Right ventricle myocardium inferior (tissue), 1 donor: ENCODE results near the gene DYSF. TPM values are rescaled to one million over a fixed set of nuclear protein-coding genes. Genes with fewer than 3 reads are reported as not detected.
A peak's percentile ranks its signal among the peaks of the same experiment; 100 is the strongest.

ENCODE experiments used
- ATAC-seq: fragments of 200-7000 bp; cut with Tn5 transposase; one replicate; pipeline ENCODE4 v1.9.1; 2020; ENCODE audit warnings: mild to moderate bottlenecking, moderate library complexity
- DNase-seq: peaks from one replicate; pipeline ENCODE4 v3.0.0; 2021; ENCODE audit errors: missing footprints
- intact Hi-C: fragments of 100-400 bp; cut with DNase I; formaldehyde crosslinking; loops from one replicate; pipeline ENCODE4 v1.11.0; 2022
- total RNA-seq: library from RNA; stranded (reverse); fragmentation: NEBNext Ultra II Directional; extraction: Animal tissue kit (Norgen Biotek cat#: 25700); gene quantifications from one replicate; pipeline ENCODE4 v1.2.1, GENCODE V29; 2021
- donor health status: DM: no; HTN: yes; CAD: no; lungs with severe emphysema.

The DYSF gene
- total RNA-seq, 1 donor from 2014 or later, result 57.8 TPM

DNA sequence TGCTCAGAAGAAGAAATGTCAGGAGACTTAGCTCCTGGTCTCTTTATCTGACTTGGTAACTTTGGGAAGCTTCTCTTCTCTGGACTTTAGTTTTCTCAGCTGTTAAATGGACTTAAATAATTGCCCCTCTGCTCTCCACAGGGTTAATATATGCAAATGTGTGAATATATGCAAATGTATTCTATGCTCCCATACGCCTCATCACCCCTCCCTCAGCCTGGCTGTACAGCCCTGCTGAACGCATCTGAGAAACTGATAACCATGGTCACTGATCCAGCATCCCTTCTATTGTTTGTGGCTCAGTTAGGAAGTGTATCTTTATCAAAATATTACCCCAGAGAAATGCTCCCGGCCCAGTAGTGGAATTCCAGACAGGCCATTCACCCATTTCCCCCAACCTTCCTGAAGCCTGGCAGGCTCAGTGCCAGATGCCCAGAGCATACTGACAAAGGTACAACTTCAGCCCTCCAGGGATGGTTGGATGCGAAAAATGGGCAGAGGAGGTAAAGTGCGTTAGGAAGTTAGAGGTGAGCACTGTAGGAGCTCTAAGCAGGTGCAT lies 103.4 kb downstream of the DYSF start:
- no peak for DNase-seq
- ATAC-seq, result no peak
- intact Hi-C loops, result no loop called here

DNA sequence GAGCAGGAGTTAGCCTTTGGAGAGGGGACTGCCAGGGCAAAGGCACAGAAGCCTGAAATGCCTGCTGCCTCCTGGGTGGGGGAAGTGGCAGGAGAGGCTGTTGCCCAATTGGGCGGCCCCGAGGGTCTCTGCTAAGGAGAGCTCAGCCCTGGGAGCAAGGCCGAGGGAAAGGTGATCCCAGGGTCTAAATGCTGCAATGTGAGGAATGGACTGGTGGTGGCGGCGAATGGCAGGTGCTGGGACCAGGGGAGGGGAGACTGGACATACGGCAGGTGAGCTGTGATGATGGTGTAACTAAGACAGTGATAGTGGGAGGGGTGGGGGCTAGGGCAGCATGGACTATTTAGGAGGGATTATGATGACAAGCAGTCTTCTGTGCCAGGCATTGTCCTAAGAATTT lies 104.0 kb downstream of the DYSF start:
- ATAC-seq (no peak), DNase-seq (no peak)
- intact Hi-C loops, result no loop called here

DNA sequence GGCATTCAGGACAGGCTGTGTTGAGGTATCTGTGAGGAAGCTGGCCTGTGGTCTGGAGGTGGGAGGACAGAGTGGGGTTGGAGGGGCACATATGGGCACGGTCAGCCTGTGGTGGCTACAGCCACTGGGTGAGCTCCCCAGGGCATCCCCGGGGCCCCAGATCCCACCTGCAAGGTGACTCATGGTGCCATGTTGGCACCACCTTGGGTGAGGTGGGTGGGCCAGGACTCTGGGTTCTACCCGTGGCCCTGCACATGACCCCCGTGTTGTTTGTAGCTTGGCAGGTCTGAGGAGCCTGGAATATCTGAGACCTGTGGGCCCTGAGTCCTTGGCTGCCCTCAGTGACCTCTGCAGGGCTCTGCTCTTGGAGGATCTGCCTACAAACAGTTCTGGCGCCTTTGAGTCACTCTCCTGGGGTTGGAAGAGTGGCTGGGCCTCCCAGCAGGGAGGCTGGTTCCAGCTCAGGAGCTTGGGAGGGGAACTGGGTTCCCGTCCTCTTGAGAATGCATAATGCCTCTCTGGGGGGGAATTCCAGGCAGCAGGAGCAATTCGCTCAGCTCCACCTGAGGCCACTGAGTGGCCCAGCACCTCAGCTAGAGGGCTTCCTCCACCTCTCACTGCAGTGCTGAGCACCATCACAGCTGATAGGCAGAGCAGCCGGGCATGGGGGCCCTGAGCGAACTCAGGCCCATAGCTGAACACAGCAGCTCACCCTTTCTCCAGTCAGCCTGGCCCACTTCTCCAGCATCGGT lies 105.1 kb downstream of the DYSF start:
- intact Hi-C loops, result no loop called here
- DNase-seq (peak; percentile 31), ATAC-seq (no peak)

GRCh38 chr2:71559080-71559827 lies 105.9 kb downstream of the DYSF start:
- DNase-seq, result peak; percentile 49
- intact Hi-C loops, result no loop called here
- ATAC-seq, result no peak

- DNase-seq (peak; percentile 64), ATAC-seq (no peak)
- intact Hi-C loops, result no loop called here
Observed at GRCh38 chr2:71559828-71560637, 106.7 kb downstream of the DYSF start.

- DNase-seq (peak; percentile 56), ATAC-seq (no peak)
- intact Hi-C loops, result no loop called here
Observed at GRCh38 chr2:71560638-71561011, 107.3 kb downstream of the DYSF start.

- intact Hi-C loops, result no loop called here
- peak; percentile 55 for DNase-seq
- no peak for ATAC-seq
Observed at GRCh38 chr2:71561441-71562267, 108.3 kb downstream of the DYSF start.

GRCh38 chr2:71562518-71562917 lies 109.2 kb downstream of the DYSF start:
- peak; percentile 13 for DNase-seq
- ATAC-seq, result no peak
- intact Hi-C loops, result no loop called here

DNA sequence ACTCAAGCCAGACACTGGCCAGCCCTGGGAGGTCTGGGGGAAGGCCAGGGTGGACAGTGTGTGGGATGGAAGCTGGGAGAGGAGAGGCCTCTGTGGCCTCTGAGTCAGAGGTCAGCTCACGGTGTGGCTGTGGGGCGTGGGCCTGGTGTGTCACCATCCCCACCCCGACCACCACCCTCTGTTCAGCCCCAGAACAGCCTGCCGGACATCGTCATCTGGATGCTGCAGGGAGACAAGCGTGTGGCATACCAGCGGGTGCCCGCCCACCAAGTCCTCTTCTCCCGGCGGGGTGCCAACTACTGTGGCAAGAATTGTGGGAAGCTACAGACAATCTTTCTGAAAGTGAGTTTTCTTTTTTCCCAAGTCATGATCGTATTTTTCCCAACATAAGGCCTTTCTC lies 110.5 kb downstream of the DYSF start:
- DNase-seq (peak; percentile 58), ATAC-seq (no peak)
- intact Hi-C loops, result no loop called here

- ATAC-seq (no peak), DNase-seq (peak; percentile 18)
Observed at GRCh38 chr2:71564361-71564760, 111.0 kb downstream of the DYSF start.

GRCh38 chr2:71564790-71565189 lies 111.4 kb downstream of the DYSF start:
- intact Hi-C loops, result no loop called here
- DNase-seq (peak; percentile 53), ATAC-seq (no peak)

More at GRCh38 chr2:71564361-71564760, 111.0 kb downstream of the DYSF start:
- intact Hi-C loops, result no loop called here

DNA sequence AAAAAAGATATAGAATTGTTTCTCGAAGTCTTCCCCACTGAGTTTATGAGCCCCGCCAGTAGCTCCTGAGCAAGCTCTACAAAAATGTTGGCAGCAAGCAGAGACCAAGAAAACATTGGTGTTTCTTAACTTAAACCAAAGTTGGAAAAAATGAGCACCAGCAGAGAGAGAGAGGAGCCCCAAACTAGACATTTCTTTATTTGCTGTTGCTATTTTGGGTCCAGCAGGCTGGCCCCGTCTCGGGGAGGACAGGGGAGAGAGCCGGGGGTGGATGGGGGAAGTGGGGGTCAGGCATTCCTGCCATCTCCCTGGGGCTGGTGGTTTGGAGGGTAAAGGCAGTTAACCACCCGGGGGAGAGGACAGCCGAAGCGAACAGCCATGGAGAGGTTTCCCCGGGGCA lies 113.0 kb downstream of the DYSF start:
- intact Hi-C loops, result no loop called here
- ATAC-seq (no peak), DNase-seq (no peak)

- ATAC-seq, result no peak
- intact Hi-C loops, result no loop called here
- DNase-seq, result no peak
Observed at GRCh38 chr2:71567625-71568024, 114.3 kb downstream of the DYSF start.

GRCh38 chr2:71568103-71568502 lies 114.7 kb downstream of the DYSF start:
- intact Hi-C loops, result no loop called here
- ATAC-seq (no peak), DNase-seq (peak; percentile 20)

GRCh38 chr2:71570511-71570910 lies 117.2 kb downstream of the DYSF start:
- DNase-seq (no peak), ATAC-seq (no peak)
- intact Hi-C loops, result no loop called here

DNA sequence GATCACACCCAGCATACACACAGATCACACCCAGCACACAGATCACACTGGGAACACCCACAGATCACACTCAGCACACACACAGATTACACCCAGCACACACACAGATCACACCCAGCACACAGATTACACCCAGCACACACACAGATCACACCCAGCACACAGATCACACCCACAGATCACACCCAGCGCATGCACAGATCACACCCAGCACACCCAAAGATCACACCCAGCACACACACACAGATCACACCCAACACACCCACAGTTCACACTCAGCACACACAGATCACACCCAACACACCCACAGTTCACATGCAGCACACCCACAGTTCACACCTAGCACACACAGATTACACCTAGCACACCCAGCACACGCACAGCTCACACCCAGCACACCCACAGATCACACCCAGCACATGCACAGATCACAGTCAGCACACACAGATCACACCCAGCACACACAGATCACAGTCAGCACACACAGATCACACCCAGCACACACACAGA lies 117.6 kb downstream of the DYSF start:
- DNase-seq (no peak), ATAC-seq (no peak)
- intact Hi-C loops, result no loop called here

DNA sequence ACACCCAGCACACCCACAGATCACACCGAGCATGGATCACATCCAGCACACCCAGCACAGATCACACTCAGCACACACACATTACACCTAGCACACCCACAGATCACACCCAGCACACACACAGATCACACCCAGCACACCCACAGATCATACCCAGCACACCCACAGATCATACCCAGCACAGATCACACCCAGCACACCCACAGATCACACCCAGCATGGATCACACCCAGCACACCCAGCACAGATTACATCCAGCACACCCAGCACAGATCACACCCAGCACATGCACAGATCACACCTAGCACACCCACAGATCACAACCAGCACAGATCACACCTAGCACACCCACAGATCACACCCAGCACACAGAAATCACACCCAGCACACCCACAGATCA lies 118.6 kb downstream of the DYSF start:
- no peak for DNase-seq
- intact Hi-C loops, result no loop called here
- ATAC-seq, result no peak

DNA sequence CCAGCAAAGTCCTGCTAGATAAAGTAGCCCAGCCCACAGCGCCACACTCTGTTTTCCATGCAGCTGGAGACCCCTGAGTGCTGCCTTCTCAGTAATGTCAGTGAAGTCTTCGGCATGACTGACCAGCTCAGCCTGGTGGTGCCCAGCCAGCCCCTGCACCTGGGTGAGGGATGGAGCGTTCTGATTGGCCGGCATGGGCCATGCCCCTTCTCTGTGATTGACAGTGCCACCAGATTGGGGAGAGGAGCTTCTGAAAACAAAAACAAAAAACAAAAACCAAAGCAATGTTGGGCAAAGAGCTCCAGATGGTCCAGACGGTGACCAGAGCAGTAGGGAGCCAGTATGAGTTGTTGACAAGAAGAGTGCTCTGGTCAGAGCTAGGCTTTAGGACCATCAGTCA lies 122.6 kb downstream of the DYSF start:
- ATAC-seq (no peak), DNase-seq (no peak)
- intact Hi-C loops, result no loop called here
